ENCODE measurements around the gene CLEC10A.
"Not testable (repeated sequence)": the region's sequence is repeated elsewhere in the genome, so short reads cannot be mapped to it uniquely, and the experiment has no call there.

The CLEC10A gene

GRCh38 chr17:7107795-7108559 lies 27.9 kb upstream of the CLEC10A start:
- TF ChIP-seq CTCF (IDR thresholded peaks at IDR 0.05; ENCODE audit: insufficient read depth, low read depth, low read length, missing control alignments), result no peak
- no peak for DNase-seq (ENCODE audit: low read depth)
- H3K4me3 ChIP-seq (ENCODE audit: low read depth, low read length), result no peak overlapping the region

DNA sequence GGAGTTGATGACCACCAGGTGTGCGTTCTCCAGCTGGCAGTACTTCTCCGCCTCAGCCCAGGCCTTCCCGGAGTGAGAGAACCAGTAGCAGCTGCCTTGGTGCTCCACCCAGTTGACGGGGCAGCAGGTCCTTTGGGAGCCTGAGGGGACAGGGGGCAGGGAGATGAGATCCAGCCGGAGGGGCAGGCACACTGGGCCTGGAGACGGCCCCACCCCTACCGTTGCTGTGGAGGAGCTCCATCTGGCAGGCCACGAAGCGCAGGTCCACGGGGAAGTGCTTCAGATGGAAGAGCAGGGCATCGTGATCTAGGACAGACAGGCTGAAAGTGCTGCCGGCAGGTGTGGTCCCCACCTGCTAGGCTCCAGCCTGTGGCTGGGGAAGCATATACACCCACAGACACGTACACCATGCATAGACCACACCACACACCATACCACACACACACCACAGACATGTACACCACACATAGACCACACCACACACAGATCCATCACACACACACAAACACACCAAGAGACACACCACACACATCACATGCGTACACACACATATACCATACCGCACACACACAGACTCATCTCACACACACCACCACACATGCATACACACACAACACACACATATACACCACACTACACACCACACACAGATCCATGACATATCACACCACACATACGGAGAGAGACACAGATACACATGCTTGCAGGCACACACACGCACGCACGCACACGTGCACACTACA lies 27.1 kb upstream of the CLEC10A start:
- no peak for DNase-seq (ENCODE audit: low read depth)
- H3K4me3 ChIP-seq (ENCODE audit: low read depth, low read length), result no peak overlapping the region
- no peak for TF ChIP-seq CTCF (IDR thresholded peaks at IDR 0.05; ENCODE audit: insufficient read depth, low read depth, low read length, missing control alignments)

DNA sequence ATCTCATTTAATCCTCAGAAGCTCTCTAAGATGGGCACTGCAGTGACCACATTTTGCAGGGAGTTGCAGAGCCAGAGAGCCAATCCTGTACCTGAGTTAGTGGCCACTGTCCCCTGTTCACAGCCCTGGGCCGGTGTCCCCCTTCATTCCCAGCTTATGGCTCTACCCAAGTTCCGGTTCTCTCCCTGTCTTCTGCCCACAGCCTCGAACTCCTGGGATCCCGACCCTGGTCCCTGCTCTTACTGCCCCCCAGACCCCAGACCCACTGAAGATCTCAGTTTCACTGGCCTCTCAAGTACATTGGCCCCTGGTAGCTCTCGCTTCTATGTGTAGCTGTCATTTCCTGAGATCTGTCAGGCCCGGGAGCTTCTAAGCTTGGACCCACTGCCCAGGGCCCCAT lies 22.4 kb upstream of the CLEC10A start:
- DNase-seq (ENCODE audit: low read depth), result no peak
- H3K4me3 ChIP-seq (ENCODE audit: low read depth, low read length), result no peak overlapping the region
- no peak for TF ChIP-seq CTCF (IDR thresholded peaks at IDR 0.05; ENCODE audit: insufficient read depth, low read depth, low read length, missing control alignments)

GRCh38 chr17:7101531-7101930 lies 21.5 kb upstream of the CLEC10A start:
- H3K4me3 ChIP-seq (ENCODE audit: low read depth, low read length), result no peak overlapping the region
- no peak for TF ChIP-seq CTCF (IDR thresholded peaks at IDR 0.05; ENCODE audit: insufficient read depth, low read depth, low read length, missing control alignments)
- no peak for DNase-seq (ENCODE audit: low read depth)

- not testable (repeated sequence) for DNase-seq (ENCODE audit: low read depth)
These were observed 20.8 kb upstream of the CLEC10A start for GRCh38 chr17:7100641-7101379.

GRCh38 chr17:7098802-7099459 lies 18.9 kb upstream of the CLEC10A start:
- TF ChIP-seq CTCF (IDR thresholded peaks at IDR 0.05; ENCODE audit: insufficient read depth, low read depth, low read length, missing control alignments), result no peak
- DNase-seq (ENCODE audit: low read depth), result no peak
- no peak overlapping the region for H3K4me3 ChIP-seq (ENCODE audit: low read depth, low read length)

More at GRCh38 chr17:7100641-7101379, 20.8 kb upstream of the CLEC10A start:
- H3K4me3 ChIP-seq (ENCODE audit: low read depth, low read length), result not testable (repeated sequence)

- TF ChIP-seq CTCF (IDR thresholded peaks at IDR 0.05; ENCODE audit: insufficient read depth, low read depth, low read length, missing control alignments), result no peak
- DNase-seq (ENCODE audit: low read depth), result no peak
- H3K4me3 ChIP-seq (ENCODE audit: low read depth, low read length), result no peak overlapping the region
These were observed 17.9 kb upstream of the CLEC10A start for GRCh38 chr17:7097940-7098339.
